Gastroesophageal sphincter (tissue), 4 donors: ENCODE measurements around the gene CCRL2. TPM values are rescaled to one million over a fixed set of nuclear protein-coding genes. Genes with fewer than 3 reads are reported as not detected.
"Not testable (repeated sequence)": the region's sequence is repeated elsewhere in the genome, so short reads cannot be mapped to it uniquely, and the experiment has no call there.

Experiments used
- ATAC-seq: fragments of 150-250 bp; one replicate; pipeline ENCODE4 v1.9.1; 2016; ENCODE audit warnings: mild to moderate bottlenecking, moderate library complexity
- H3K27ac ChIP-seq, 4 donors: fragments of 200-600 bp; sonication (generic) in 3 of 4; 1 replicate in 3 of 4; 2 replicates in 1 of 4; pipeline ENCODE4 v1.5.1; 2016 to 2019
- H3K27me3 ChIP-seq: fragments of 200-600 bp; sonication (generic); one replicate; pipeline ENCODE4 v1.5.1; 2019
- H3K36me3 ChIP-seq, 2 donors: fragments of 200-600 bp; sonication (generic); one replicate each; pipeline ENCODE4 v1.5.1; 2019; ENCODE audit warnings: control low read depth in 1 of 2
- H3K4me1 ChIP-seq, 3 donors: fragments of 200-600 bp; sonication (generic); 1 replicate in 2 of 3; 2 replicates in 1 of 3; pipeline ENCODE4 v1.5.1; 2016 to 2019; ENCODE audit warnings: control low read depth in 2 of 3
- H3K4me3 ChIP-seq, 2 donors: fragments of 200-600 bp; sonication (generic); one replicate each; pipeline ENCODE4 v1.5.1; 2019; ENCODE audit warnings: mild to moderate bottlenecking in 1 of 2, moderate library complexity in 1 of 2
- H3K9me3 ChIP-seq, 3 donors: fragments of 200-600 bp; sonication (generic); one replicate each; pipeline ENCODE4 v1.5.1; 2017 to 2019; ENCODE audit warnings: control low read depth in 2 of 3
- CTCF ChIP-seq, 4 experiments: fragments of 200-600 bp in 2 of 4; fragments of 450-650 bp in 2 of 4; sonication (generic) in 1 of 4; IDR thresholded peaks; one replicate each; pipeline ENCODE4 v1.5.1; 2017 to 2019; ENCODE audit warnings: antibody characterized with exemption in 4 of 4, mild to moderate bottlenecking in 2 of 4, moderate library complexity in 2 of 4
- EP300 ChIP-seq: sonication (generic); formaldehyde crosslinking; IDR thresholded peaks from one replicate; pipeline ENCODE4 v1.6.1; 2017; ENCODE audit warnings: antibody characterized with exemption, mild to moderate bottlenecking
- POLR2A ChIP-seq, 2 donors: fragments of 450-650 bp; IDR thresholded peaks; one replicate each; pipeline ENCODE4 v1.6.1; 2017; ENCODE audit warnings: antibody characterized with exemption in 2 of 2, mild to moderate bottlenecking in 2 of 2, moderate library complexity in 1 of 2
- POLR2AphosphoS5 ChIP-seq: sonication (generic); formaldehyde crosslinking; IDR thresholded peaks from one replicate; pipeline ENCODE4 v1.6.1; 2017; ENCODE audit warnings: antibody characterized with exemption
- WGBS, 2 donors: methylation state at CpG; one replicate each; pipeline ENCODE4 v1.1.5; 2018; ENCODE audit warnings: low coverage in 1 of 2; 5-methylcytosine and 5-hydroxymethylcytosine counted together
- total RNA-seq, 4 donors: library from RNA; depleted of rRNA; stranded (reverse); fragments of >200 nt; gene quantifications; one replicate each; pipeline ENCODE4 v1.1.0, GENCODE V29; 2016

The CCRL2 gene
- total RNA-seq, 4 donors from 2014 or later = 0.89 to 15.8 (median 1.9) TPM

GRCh38 chr3:46381625-46382024 is 25.4 kb upstream of the CCRL2 start:
- Histone ChIP-seq H3K27me3 (peaks cover 8% of the 10 kb centered on the region), H3K27ac (no peak overlapping the region), H3K4me1 (peaks cover 0 to 10% (median 0%) of the 10 kb centered on the region in 3 donors), H3K9me3 (no peaks in the 10 kb centered on the region), H3K36me3 (no peaks in the 10 kb centered on the region), H3K4me3 (no peak overlapping the region)
- no peak for TF ChIP-seq EP300
- no peak for ATAC-seq
- 37 to 80% methylated on average over 3 of the region's 3 CpGs for WGBS, 2 donors

DNA sequence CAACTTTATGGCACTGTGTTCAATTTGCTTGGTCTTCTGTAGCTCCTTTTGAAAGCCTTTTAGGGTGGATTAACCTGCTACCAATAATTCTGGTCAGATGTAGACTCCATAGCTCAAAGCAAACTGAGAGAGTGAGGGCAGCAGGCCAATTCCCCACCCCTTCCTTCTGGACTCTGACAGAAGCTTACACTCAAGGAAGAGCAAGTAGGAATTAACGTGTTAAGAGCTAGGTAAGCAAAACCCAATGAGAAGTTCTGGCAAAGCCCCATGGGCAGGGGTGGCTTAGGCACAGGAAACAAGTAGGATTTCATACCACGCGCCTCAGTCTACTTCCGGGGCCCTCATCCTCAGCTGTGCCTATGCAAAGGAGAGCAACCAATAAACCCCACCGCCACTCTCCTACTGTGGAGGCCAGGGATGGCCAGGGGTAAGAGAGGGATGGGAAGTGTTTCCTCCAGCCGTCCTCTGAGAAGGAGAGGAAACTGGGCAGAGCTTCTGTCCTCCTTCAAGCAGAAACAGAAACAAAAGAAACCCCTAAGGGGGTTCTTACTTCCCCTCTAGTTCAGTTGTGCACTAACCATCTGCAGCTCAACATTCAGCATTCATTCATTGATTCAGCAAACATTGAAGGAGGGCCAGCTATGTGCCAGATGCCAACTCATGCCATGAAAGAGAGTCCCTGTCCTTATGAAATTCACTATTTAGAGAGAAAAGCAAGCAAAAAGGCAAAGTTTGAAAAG is 23.7 kb upstream of the CCRL2 start:
- ATAC-seq = no peak
- H3K9me3 ChIP-seq = no peaks in the 10 kb centered on the region
- WGBS, 2 donors = 70% methylated on average over 1 of the region's 6 CpGs; no CpG with 5 or more reads in 1 of the 2 donors
- peaks cover 0 to 10% (median 0%) of the 10 kb centered on the region in 3 donors for H3K4me1 ChIP-seq
- H3K27ac ChIP-seq = no peak overlapping the region
- TF ChIP-seq POLR2AphosphoS5 (no peak), EP300 (no peak), POLR2A (IDR thresholded peaks at IDR 0.05) (no peak), CTCF (IDR thresholded peaks at IDR 0.05) (no peak)
- no peaks in the 10 kb centered on the region for H3K36me3 ChIP-seq
- no peak overlapping the region for H3K4me3 ChIP-seq
- H3K27me3 ChIP-seq = peaks cover 8% of the 10 kb centered on the region

- no peak overlapping the region for H3K27ac ChIP-seq
- TF ChIP-seq CTCF (IDR thresholded peaks at IDR 0.05) = no peak
- no peak for TF ChIP-seq EP300
- no peak for TF ChIP-seq POLR2AphosphoS5
- TF ChIP-seq POLR2A (IDR thresholded peaks at IDR 0.05) = no peak
- 53 to 73% methylated on average over 5 of the region's 5 CpGs for WGBS, 2 donors
- ATAC-seq = no peak
- peaks cover 0 to 10% (median 0%) of the 10 kb centered on the region in 3 donors for H3K4me1 ChIP-seq
- no peaks in the 10 kb centered on the region for H3K9me3 ChIP-seq
- H3K36me3 ChIP-seq = no peaks in the 10 kb centered on the region
- peaks cover 8% of the 10 kb centered on the region for H3K27me3 ChIP-seq
- no peak overlapping the region for H3K4me3 ChIP-seq
These were observed 23.1 kb upstream of the CCRL2 start for GRCh38 chr3:46383951-46384330.

DNA sequence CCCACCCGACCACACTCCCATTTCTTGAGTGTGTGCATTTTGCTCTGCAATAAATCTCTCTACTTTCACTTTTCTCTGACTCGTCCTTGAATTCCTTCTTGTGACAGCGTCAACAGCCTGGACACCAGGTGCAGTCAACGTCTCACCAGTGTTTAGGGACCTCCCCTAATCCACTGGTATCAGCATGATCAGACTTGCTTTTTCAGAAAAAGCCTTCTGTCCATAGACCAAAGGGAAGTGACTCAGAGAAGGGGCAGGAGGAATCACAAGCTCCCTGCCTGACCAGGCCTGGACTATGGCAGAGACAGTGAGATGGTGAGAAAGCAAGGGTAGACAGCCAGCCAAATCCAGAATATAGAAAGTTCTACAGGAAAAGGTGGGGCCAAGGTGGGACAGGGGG is 20.9 kb upstream of the CCRL2 start:
- Histone ChIP-seq H3K4me3 (no peak overlapping the region), H3K27ac (no peak overlapping the region), H3K36me3 (no peaks in the 10 kb centered on the region), H3K27me3 (peaks cover 8% of the 10 kb centered on the region), H3K9me3 (no peaks in the 10 kb centered on the region), H3K4me1 (peaks cover 0 to 1% (median 0%) of the 10 kb centered on the region in 3 donors)
- ATAC-seq = no peak
- no peak for TF ChIP-seq POLR2AphosphoS5
- TF ChIP-seq POLR2A (IDR thresholded peaks at IDR 0.05) = no peak
- TF ChIP-seq CTCF (IDR thresholded peaks at IDR 0.05) = no peak
- TF ChIP-seq EP300 = no peak
- 50 to 60% methylated on average over 1 to 2 of the region's 4 CpGs for WGBS, 2 donors

DNA sequence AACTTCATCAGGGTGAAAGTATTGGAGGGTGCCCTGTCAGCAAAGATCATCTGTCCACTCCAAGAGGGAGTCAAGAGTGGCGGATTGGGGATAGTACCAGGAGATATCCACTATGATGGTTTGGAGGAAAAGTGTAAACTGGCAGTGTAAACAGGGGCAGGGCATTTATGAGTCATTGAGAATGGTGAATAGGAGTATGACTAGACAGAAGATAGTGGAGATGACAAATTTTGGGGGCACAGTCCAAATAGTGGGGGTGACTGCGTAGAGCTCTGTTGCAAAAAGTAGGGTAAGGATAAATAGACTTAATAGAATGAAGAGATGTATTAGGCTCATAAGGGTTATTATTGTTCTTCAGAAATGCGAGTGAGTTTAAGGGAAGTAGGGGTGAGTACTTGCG is 18.2 kb upstream of the CCRL2 start:
- H3K9me3 ChIP-seq, H3K4me3 ChIP-seq, H3K27me3 ChIP-seq, H3K27ac ChIP-seq, H3K36me3 ChIP-seq, ATAC-seq, H3K4me1 ChIP-seq: not testable (repeated sequence)
- WGBS, 2 donors = 83 to 89% methylated on average over 4 of the region's 4 CpGs

- no peaks in the 10 kb centered on the region for H3K9me3 ChIP-seq
- H3K36me3 ChIP-seq = no peaks in the 10 kb centered on the region
- 72 to 78% methylated on average over 5 to 6 of the region's 6 CpGs for WGBS, 2 donors
- no peaks in the 10 kb centered on the region for H3K4me1 ChIP-seq
- H3K27ac ChIP-seq = no peak overlapping the region
- TF ChIP-seq EP300 (no peak), POLR2AphosphoS5 (no peak), CTCF (IDR thresholded peaks at IDR 0.05) (no peak), POLR2A (IDR thresholded peaks at IDR 0.05) (no peak)
- peaks cover 8% of the 10 kb centered on the region for H3K27me3 ChIP-seq
- H3K4me3 ChIP-seq = no peak overlapping the region
- no peak for ATAC-seq
These were observed 17.8 kb upstream of the CCRL2 start for GRCh38 chr3:46389306-46389705.

DNA sequence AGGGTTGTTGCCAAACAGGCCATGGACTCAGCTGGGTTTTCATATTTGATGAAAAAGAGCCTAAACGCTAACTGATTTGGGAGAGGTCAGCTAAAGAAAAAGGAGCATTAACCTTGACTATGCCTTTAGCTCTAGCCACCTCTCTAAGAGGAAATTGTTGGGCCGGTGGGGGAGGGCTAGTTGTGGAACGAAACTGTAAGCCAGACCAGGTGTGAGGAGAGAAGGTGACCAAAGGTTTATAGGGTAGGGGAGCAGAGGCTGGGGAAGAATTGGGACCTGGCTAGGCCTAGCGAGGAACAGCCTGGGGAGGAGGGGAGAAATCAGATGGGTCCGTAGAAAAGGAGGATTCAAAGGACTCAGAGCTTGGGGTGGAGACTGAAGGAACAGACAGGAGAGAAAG is 15.5 kb upstream of the CCRL2 start:
- ATAC-seq = not testable (repeated sequence)

More for the DNA sequence above, 15.5 kb upstream of the CCRL2 start:
- 95 to 100% methylated on average over 2 to 5 of the region's 5 CpGs for WGBS, 2 donors
- H3K36me3 ChIP-seq, H3K27me3 ChIP-seq, H3K27ac ChIP-seq, H3K4me3 ChIP-seq, H3K9me3 ChIP-seq, H3K4me1 ChIP-seq: not testable (repeated sequence)
